Sigmoid colon (tissue), 3 donors: ENCODE measurements around the gene TPCN2.

Experiments
- POLR2A ChIP-seq, 2 donors: fragments of 450-650 bp; IDR thresholded peaks; one replicate each; pipeline ENCODE4 v1.6.1; 2016; ENCODE audit warnings: antibody characterized with exemption in 2 of 2, mild to moderate bottlenecking in 2 of 2, moderate library complexity in 2 of 2
- TF ChIP-seq, protein P1 (sequence below), 4 experiments: fragments of 450-650 bp in 3 of 4; fragments of 200-600 bp in 1 of 4; IDR thresholded peaks; one replicate each; pipeline ENCODE4 v1.5.1; 2016 to 2019; ENCODE audit warnings: antibody characterized with exemption in 4 of 4, mild to moderate bottlenecking in 3 of 4, moderate library complexity in 2 of 4

DNA sequence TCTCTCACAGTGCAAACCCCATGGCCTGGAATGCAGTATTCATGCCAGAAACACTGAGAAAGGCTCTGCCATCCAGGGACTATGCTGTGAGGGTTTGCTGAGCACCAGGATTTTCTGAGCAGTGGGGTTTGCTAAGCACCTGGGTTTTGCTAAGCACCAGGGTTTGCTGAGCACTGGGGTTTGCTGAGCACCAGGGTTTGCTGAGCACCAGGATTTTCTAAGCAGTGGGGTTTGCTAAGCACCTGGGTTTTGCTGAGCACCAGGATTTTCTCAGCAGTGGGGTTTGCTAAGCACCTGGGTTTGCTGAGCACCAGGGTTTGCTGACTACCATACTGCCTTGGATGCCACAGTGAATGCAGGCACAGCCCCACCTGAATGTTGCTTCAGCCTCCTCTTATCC lies 58.7 kb downstream of the TPCN2 start:
- TF ChIP-seq, protein P1, sequence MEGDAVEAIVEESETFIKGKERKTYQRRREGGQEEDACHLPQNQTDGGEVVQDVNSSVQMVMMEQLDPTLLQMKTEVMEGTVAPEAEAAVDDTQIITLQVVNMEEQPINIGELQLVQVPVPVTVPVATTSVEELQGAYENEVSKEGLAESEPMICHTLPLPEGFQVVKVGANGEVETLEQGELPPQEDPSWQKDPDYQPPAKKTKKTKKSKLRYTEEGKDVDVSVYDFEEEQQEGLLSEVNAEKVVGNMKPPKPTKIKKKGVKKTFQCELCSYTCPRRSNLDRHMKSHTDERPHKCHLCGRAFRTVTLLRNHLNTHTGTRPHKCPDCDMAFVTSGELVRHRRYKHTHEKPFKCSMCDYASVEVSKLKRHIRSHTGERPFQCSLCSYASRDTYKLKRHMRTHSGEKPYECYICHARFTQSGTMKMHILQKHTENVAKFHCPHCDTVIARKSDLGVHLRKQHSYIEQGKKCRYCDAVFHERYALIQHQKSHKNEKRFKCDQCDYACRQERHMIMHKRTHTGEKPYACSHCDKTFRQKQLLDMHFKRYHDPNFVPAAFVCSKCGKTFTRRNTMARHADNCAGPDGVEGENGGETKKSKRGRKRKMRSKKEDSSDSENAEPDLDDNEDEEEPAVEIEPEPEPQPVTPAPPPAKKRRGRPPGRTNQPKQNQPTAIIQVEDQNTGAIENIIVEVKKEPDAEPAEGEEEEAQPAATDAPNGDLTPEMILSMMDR (IDR thresholded peaks at IDR 0.05) = no peak
- TF ChIP-seq POLR2A (IDR thresholded peaks at IDR 0.05) = no peak
